GM19395 (cell line): ENCODE results near the gene SLC25A1.
"Not testable (repeated sequence)": the region's sequence is repeated elsewhere in the genome, so short reads cannot be mapped to it uniquely, and the experiment has no call there.

Source experiments
- ATAC-seq: cut with Tn5 transposase; IDR thresholded peaks from one replicate; pipeline ENCODE4 v1.9.1; 2021; ENCODE audit warnings: mild to moderate bottlenecking, moderate library complexity; ENCODE audit not compliant: unreplicated experiment

The SLC25A1 gene

DNA sequence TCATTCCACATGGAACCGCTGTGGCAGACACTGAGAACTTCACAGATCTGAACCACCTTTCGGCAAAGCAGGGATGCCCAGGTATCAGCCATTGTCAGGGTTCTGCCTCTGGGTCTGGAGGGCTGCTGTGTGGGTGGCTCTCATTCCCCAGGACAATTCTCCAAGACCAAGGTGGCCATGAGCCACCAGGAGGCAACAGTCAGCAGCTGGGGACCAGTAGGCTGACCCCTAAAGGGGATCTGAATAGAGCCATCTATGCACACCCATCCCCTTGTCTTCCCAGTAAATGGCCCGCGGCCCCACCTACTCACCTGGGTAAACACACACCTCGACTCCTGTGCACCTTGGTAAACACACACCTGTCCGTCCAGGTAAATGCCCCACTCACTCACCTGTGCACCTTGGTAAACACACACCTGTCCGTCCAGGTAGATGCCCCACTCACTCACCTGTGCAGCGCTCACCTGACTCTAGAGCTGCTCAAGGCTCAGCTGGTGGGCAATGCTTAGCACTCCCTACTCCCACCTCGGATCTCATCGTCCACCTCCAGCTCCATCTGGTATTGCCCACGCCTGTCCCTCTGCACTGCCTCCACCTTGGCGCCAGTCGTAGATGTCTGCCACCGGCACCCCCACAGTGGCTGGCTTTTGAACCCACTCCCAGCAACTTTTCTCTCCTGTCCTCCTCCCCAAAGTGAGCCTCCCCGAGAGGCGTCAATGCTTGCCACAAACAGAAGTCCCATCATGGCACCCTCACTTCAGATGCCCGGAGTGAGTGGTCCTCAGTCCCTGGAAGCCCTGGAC, 10.2 kb downstream of the SLC25A1 start:
- ATAC-seq = no peak

DNA sequence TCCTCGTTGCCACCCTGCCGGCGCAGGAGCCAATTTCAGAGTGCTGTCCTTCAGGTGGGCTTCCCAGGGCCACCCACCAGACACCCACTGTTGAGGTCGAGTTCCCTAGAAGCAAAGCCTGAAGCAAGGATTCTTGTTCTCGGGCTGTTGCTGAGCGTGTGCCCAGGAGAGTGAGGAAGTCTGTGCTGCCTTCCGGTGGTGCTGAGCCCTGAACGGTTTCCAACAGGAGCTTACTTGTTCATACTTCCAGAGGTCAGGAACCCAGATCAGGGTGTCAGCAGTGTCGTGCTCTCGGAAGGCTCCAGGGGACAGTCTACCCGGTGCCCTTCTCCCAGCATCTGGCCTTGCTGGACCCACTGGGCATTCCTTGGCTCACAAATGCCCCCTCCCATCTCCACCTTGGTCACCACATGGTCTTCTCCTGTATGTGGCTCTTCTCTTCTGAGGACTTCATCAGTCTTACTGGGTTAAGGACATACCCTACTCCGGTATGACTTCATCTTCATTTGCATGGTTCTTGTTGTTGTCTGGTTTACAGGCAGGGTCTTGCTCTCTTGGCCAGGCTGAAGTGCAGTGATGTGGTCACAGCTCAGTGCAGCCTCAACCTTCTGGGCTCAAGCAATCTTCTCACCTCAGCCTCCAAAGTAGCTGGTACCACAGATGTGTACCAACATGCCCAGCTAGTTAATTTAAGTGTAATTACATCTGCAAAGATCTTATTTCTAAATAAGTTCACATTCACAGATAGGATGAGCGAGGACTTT, 11.2 kb downstream of the SLC25A1 start:
- ATAC-seq = no peak

- ATAC-seq = no peak
Observed at GRCh38 chr22:19166421-19166820, 12.1 kb downstream of the SLC25A1 start.

DNA sequence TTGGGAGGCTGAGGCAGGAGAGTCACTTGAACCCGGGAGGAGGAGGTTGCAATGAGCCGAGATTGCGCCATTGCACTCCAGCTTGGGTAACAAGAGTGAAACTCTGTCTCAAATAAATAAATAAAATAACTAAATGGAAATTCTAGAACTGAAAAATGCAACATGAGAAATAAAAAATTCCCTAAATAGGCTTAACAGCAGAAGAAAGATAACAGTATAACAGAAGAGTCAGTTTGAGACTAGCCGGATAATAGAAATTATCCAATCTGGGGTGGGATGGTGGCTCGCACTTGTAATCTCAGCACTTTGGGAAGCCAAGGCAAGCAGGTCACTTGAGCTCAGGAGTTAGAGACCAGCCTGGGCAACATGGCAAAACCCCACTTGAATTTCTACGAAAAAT, 14.1 kb downstream of the SLC25A1 start:
- no peak for ATAC-seq

- not testable (repeated sequence) for ATAC-seq
Observed at GRCh38 chr22:19158649-19159048, 19.9 kb downstream of the SLC25A1 start.

- ATAC-seq = not testable (repeated sequence)
Observed at GRCh38 chr22:19156109-19156508, 22.4 kb downstream of the SLC25A1 start.

DNA sequence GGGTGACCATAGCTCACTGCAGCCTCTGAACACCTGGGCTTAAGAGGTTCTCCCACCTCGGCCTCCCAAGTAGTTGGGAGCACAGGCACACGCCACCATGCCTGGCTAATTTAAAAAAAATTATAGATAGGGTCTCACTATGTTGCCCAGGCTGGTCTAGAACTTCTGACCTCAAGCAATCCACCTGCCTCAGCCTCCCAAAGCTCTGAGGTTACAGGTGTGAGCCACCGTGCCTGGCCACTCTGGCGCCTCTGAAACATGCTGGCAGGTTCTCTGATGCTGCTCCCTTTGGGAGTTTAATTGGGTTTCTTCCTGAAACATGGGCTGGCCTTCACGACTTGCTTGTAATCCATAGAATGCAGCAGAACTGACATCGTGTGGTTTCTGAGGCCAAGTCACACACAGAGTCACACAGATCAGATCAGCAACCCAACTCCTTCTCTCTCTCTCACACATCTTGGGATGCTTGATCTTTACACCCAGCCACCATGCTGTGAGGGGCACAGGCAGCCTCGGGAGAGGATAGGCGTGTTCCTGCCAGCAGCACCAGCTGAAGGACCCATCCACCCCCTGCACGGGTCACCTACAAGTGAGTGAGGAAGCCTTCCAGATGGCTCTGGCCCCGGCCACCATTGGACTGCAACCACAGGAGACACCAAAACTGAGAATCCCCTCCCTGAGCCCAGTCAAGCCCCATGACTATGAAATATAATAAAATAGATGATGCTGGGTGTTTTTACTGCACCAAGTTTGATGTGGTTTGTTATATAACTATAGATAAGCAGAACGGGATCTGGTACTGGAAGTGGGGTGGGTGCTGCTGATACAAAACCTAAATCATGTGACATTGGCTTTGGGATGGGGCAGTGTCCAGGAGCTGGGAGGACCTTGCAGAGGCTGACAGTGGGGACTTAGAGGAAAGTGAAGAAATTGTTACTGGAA, 25.3 kb downstream of the SLC25A1 start:
- no peak for ATAC-seq

GRCh38 chr22:19151329-19152191, 27.0 kb downstream of the SLC25A1 start:
- ATAC-seq = no peak

GRCh38 chr22:19150482-19151328, 27.8 kb downstream of the SLC25A1 start:
- ATAC-seq = no peak

- no peak for ATAC-seq
Observed at GRCh38 chr22:19149991-19150390, 28.5 kb downstream of the SLC25A1 start, which contains the start of gene GSC2. GSC2 (minus strand) TSS chr22:19150292; CDS start chr22:19150283, 9 bp downstream.

GRCh38 chr22:19149047-19149883, 29.3 kb downstream of the SLC25A1 start:
- no peak for ATAC-seq

DNA sequence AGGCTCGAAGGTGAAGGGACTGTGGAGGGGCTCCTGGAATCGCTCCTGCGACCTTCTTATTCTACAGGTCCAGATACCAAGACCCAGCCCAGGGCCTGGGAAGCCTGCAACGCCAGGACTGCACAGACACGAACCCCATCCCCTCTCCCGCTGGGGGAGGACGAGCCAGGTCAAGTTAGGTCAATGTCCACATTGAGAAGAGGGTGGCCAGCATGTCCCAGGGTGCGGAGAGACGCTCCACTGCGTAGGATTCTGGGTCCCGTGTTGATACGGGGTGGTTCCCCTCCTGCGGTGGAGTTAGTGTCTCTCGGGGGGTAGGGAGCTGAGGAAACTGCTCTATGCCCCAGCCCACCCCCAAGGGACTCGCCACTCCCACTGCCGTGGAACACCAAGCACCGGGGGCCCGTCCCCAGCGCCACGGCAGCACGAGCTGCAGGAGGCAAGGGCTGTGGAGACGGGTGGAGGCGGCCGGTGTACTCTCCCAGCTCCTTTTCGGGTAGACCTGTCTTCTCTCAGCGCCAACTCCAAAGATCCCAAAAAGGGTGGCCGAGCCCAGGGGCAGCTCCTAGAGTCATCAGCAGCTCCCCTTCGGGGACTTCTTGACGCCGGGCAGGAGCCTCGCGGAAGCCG, 30.0 kb downstream of the SLC25A1 start:
- no peak for ATAC-seq

DNA sequence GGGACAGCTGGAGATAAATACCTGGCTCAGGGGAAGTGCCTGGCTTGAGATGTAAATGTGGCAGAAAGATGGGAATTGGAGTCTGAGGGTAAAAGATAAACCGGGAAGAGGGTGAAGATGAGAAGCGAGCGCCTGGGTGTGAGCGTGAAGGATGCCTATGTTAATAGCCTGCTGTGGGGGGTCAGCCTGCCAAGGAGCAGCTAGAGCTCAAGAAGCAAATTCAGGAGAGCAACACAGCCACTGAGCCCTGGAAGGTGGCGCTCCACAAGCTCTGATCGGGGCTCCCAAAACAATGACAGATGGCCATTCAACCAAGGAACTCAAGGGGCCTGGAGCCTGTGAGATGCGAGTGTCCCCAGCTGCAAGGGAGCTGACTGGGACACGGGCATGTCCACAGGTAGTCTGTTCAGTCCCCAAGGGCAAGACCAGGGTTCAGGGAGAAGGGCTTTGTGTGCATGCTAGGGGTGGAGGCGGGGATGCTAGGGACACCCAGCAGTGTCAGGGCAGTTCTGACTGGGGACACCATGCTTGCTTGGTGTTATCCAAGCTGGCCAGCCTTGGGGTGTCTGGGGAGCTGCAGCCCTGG, 31.2 kb downstream of the SLC25A1 start:
- no peak for ATAC-seq

DNA sequence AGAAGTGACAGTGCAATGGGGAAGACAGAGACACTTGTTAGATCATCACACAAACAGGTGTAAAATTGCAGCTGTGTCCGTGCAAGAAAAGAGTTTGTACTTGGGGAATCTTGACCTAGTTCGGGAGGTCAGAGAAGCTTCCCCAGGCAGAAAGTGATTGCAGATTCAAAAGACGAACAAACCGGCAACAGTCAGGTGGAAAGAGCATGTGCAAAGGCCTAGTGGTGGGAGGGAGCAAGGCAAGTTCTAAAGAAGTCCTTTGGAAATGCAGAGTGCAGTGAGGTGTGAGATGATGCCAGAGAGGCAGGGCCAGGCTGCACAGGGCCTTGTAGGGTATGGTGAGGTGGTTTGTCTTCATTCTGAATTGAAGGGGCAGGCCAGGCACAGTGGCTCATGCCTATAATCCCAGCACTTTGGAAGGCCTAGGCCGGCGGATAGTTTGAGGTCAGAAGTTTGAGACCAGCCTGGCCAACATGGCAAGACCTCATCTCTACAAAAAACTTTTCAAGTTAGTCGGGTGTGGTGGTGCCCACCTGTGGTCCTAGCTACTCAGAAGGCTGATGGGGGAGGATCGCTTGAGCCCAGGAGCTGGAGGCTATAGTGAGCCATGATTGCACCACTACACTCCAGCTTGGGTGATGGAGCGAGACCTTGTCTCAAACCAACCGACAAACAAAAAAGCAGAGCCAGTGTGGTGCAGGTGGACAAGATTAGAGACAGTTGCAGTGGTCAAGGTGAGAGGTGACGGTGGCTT, 32.1 kb downstream of the SLC25A1 start:
- ATAC-seq = no peak

- no peak for ATAC-seq
Observed at GRCh38 chr22:19143967-19144400, 34.6 kb downstream of the SLC25A1 start.

- no peak for ATAC-seq
Observed at GRCh38 chr22:19143212-19143611, 35.3 kb downstream of the SLC25A1 start.

DNA sequence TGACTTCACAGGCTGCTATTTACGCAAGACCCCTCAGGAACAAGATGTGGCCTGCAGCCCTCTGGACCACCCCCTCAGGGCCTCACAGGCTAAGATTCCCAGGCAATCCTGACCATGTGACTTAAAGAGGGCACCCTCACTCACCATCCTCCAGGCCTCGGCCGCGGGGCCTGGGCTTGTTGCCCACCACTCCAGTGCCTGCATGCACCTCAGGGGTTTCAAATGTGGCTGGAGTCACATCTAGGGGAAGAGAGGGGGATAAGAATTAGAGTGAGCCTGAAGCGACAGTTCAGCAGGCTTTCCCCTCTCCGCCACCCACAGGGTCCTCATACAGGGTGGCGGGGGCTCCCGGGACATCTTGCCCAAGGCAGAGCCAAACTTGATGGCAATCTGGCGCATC, 36.1 kb downstream of the SLC25A1 start:
- no peak for ATAC-seq
